ENCODE measurements around the gene S100A6.

S100A6 gene

GRCh38 chr1:153537376-153537730 lies 1.6 kb upstream of the S100A6 start:
- Histone ChIP-seq H3K36me3 (ENCODE audit: control insufficient read depth, insufficient read depth, low read length) (no peaks in the 10 kb centered on the region), H3K9me3 (ENCODE audit: control insufficient read depth, insufficient read depth, low read length) (no peaks in the 10 kb centered on the region), H3K4me3 (ENCODE audit: low read length) (no peak overlapping the region), H3K27ac (ENCODE audit: low read length) (no peak overlapping the region), H3K4me1 (ENCODE audit: control insufficient read depth, insufficient read depth, low read length) (peaks cover 13% of the 10 kb centered on the region; the same call in 1 of the 2 replicates), H3K27me3 (ENCODE audit: control insufficient read depth, insufficient read depth, low read length) (no peaks in the 10 kb centered on the region)
- DNase-seq (ENCODE audit: low read depth, low spot score) = no peak
- WGBS (ENCODE audit: insufficient coverage, insufficient read length) = no CpG with 5 or more reads among the region's 6 CpGs

- Histone ChIP-seq H3K27me3 (ENCODE audit: control insufficient read depth, insufficient read depth, low read length) (no peaks in the 10 kb centered on the region), H3K4me3 (ENCODE audit: low read length) (no peak overlapping the region), H3K36me3 (ENCODE audit: control insufficient read depth, insufficient read depth, low read length) (no peaks in the 10 kb centered on the region), H3K4me1 (ENCODE audit: control insufficient read depth, insufficient read depth, low read length) (peaks cover 13% of the 10 kb centered on the region; the same call in 1 of the 2 replicates), H3K27ac (ENCODE audit: low read length) (no peak overlapping the region), H3K9me3 (ENCODE audit: control insufficient read depth, insufficient read depth, low read length) (no peaks in the 10 kb centered on the region)
- DNase-seq (ENCODE audit: low read depth, low spot score) = no peak
- no CpG with 5 or more reads among the region's 9 CpGs for WGBS (ENCODE audit: insufficient coverage, insufficient read length)
Measured at GRCh38 chr1:153536671-153537375, 1.0 kb upstream of the S100A6 start.

- H3K9me3 ChIP-seq (ENCODE audit: control insufficient read depth, insufficient read depth, low read length) = no peaks in the 10 kb centered on the region
- H3K36me3 ChIP-seq (ENCODE audit: control insufficient read depth, insufficient read depth, low read length) = no peaks in the 10 kb centered on the region
- H3K27me3 ChIP-seq (ENCODE audit: control insufficient read depth, insufficient read depth, low read length) = no peaks in the 10 kb centered on the region
- peaks cover 13% of the 10 kb centered on the region; the same call in 1 of the 2 replicates for H3K4me1 ChIP-seq (ENCODE audit: control insufficient read depth, insufficient read depth, low read length)
- DNase-seq (ENCODE audit: low read depth, low spot score) = no peak
- no peak overlapping the region for H3K27ac ChIP-seq (ENCODE audit: low read length)
- no CpG with 5 or more reads among the region's 38 CpGs for WGBS (ENCODE audit: insufficient coverage, insufficient read length)
- peak overlapping the region; percentile 9; the same call in 1 of the 2 replicates for H3K4me3 ChIP-seq (ENCODE audit: low read length)
Measured at GRCh38 chr1:153536012-153536670, 350 bp upstream of the S100A6 start.

GRCh38 chr1:153534925-153535241 lies 908 bp downstream of the S100A6 start:
- H3K36me3 ChIP-seq (ENCODE audit: control insufficient read depth, insufficient read depth, low read length) = no peaks in the 10 kb centered on the region
- H3K4me3 ChIP-seq (ENCODE audit: low read length) = no peak overlapping the region
- WGBS (ENCODE audit: insufficient coverage, insufficient read length) = no CpG with 5 or more reads among the region's 3 CpGs
- H3K4me1 ChIP-seq (ENCODE audit: control insufficient read depth, insufficient read depth, low read length) = peaks cover 13% of the 10 kb centered on the region; the same call in 1 of the 2 replicates
- no peaks in the 10 kb centered on the region for H3K9me3 ChIP-seq (ENCODE audit: control insufficient read depth, insufficient read depth, low read length)
- DNase-seq (ENCODE audit: low read depth, low spot score) = no peak
- no peak overlapping the region for H3K27ac ChIP-seq (ENCODE audit: low read length)
- H3K27me3 ChIP-seq (ENCODE audit: control insufficient read depth, insufficient read depth, low read length) = no peaks in the 10 kb centered on the region

- Histone ChIP-seq H3K36me3 (ENCODE audit: control insufficient read depth, insufficient read depth, low read length) (no peaks in the 10 kb centered on the region), H3K27ac (ENCODE audit: low read length) (no peak overlapping the region), H3K4me3 (ENCODE audit: low read length) (no peak overlapping the region), H3K4me1 (ENCODE audit: control insufficient read depth, insufficient read depth, low read length) (peaks cover 13% of the 10 kb centered on the region; the same call in 1 of the 2 replicates), H3K9me3 (ENCODE audit: control insufficient read depth, insufficient read depth, low read length) (no peaks in the 10 kb centered on the region), H3K27me3 (ENCODE audit: control insufficient read depth, insufficient read depth, low read length) (no peaks in the 10 kb centered on the region)
- no CpG with 5 or more reads among the region's 7 CpGs for WGBS (ENCODE audit: insufficient coverage, insufficient read length)
- no peak for DNase-seq (ENCODE audit: low read depth, low spot score)
Measured at GRCh38 chr1:153534226-153534924, 1.4 kb downstream of the S100A6 start.

- no peaks in the 10 kb centered on the region for H3K36me3 ChIP-seq (ENCODE audit: control insufficient read depth, insufficient read depth, low read length)
- H3K4me1 ChIP-seq (ENCODE audit: control insufficient read depth, insufficient read depth, low read length) = peaks cover 13% of the 10 kb centered on the region; the same call in 1 of the 2 replicates
- H3K9me3 ChIP-seq (ENCODE audit: control insufficient read depth, insufficient read depth, low read length) = no peaks in the 10 kb centered on the region
- no peaks in the 10 kb centered on the region for H3K27me3 ChIP-seq (ENCODE audit: control insufficient read depth, insufficient read depth, low read length)
- DNase-seq (ENCODE audit: low read depth, low spot score) = no peak
- H3K4me3 ChIP-seq (ENCODE audit: low read length) = no peak overlapping the region
- H3K27ac ChIP-seq (ENCODE audit: low read length) = no peak overlapping the region
- WGBS (ENCODE audit: insufficient coverage, insufficient read length) = no CpG with 5 or more reads among the region's 13 CpGs
Measured at GRCh38 chr1:153533689-153534201, 2.0 kb downstream of the S100A6 start.

- H3K27ac ChIP-seq (ENCODE audit: low read length) = no peak overlapping the region
- no peak overlapping the region; the same call in 1 of the 2 replicates for H3K4me3 ChIP-seq (ENCODE audit: low read length)
- peak; percentile 75 for DNase-seq (ENCODE audit: low read depth, low spot score)
- H3K4me1 ChIP-seq (ENCODE audit: control insufficient read depth, insufficient read depth, low read length) = peaks cover 13% of the 10 kb centered on the region; the same call in 1 of the 2 replicates
- no peaks in the 10 kb centered on the region for H3K27me3 ChIP-seq (ENCODE audit: control insufficient read depth, insufficient read depth, low read length)
- H3K36me3 ChIP-seq (ENCODE audit: control insufficient read depth, insufficient read depth, low read length) = no peaks in the 10 kb centered on the region
- WGBS (ENCODE audit: insufficient coverage, insufficient read length) = no CpG with 5 or more reads among the region's 34 CpGs
- H3K9me3 ChIP-seq (ENCODE audit: control insufficient read depth, insufficient read depth, low read length) = no peaks in the 10 kb centered on the region
Measured at GRCh38 chr1:153532769-153533599, 2.8 kb downstream of the S100A6 start.

GRCh38 chr1:153532181-153532580 lies 3.6 kb downstream of the S100A6 start:
- H3K27ac ChIP-seq (ENCODE audit: low read length) = no peak overlapping the region

GRCh38 chr1:153531638-153532037 lies 4.2 kb downstream of the S100A6 start:
- Histone ChIP-seq H3K9me3 (ENCODE audit: control insufficient read depth, insufficient read depth, low read length) (no peaks in the 10 kb centered on the region), H3K4me3 (ENCODE audit: low read length) (no peak overlapping the region), H3K4me1 (ENCODE audit: control insufficient read depth, insufficient read depth, low read length) (peaks cover 15% of the 10 kb centered on the region; the same call in 1 of the 2 replicates), H3K27me3 (ENCODE audit: control insufficient read depth, insufficient read depth, low read length) (no peaks in the 10 kb centered on the region), H3K36me3 (ENCODE audit: control insufficient read depth, insufficient read depth, low read length) (no peaks in the 10 kb centered on the region), H3K27ac (ENCODE audit: low read length) (no peak overlapping the region)
- DNase-seq (ENCODE audit: low read depth, low spot score) = no peak
- WGBS (ENCODE audit: insufficient coverage, insufficient read length) = no CpG with 5 or more reads among the region's 3 CpGs

More at GRCh38 chr1:153532181-153532580, 3.6 kb downstream of the S100A6 start:
- DNase-seq (ENCODE audit: low read depth, low spot score) = no peak
- H3K4me1 ChIP-seq (ENCODE audit: control insufficient read depth, insufficient read depth, low read length) = peaks cover 14% of the 10 kb centered on the region; the same call in 1 of the 2 replicates
- no CpG with 5 or more reads among the region's 2 CpGs for WGBS (ENCODE audit: insufficient coverage, insufficient read length)
- H3K4me3 ChIP-seq (ENCODE audit: low read length) = no peak overlapping the region
- H3K9me3 ChIP-seq (ENCODE audit: control insufficient read depth, insufficient read depth, low read length) = no peaks in the 10 kb centered on the region
- no peaks in the 10 kb centered on the region for H3K36me3 ChIP-seq (ENCODE audit: control insufficient read depth, insufficient read depth, low read length)
- H3K27me3 ChIP-seq (ENCODE audit: control insufficient read depth, insufficient read depth, low read length) = no peaks in the 10 kb centered on the region

- no CpG with 5 or more reads among the region's 5 CpGs for WGBS (ENCODE audit: insufficient coverage, insufficient read length)
- no peaks in the 10 kb centered on the region for H3K9me3 ChIP-seq (ENCODE audit: control insufficient read depth, insufficient read depth, low read length)
- no peak overlapping the region for H3K27ac ChIP-seq (ENCODE audit: low read length)
- no peak overlapping the region for H3K4me3 ChIP-seq (ENCODE audit: low read length)
- DNase-seq (ENCODE audit: low read depth, low spot score) = no peak
- H3K36me3 ChIP-seq (ENCODE audit: control insufficient read depth, insufficient read depth, low read length) = no peaks in the 10 kb centered on the region
- peaks cover 3% of the 10 kb centered on the region; the same call in 1 of the 2 replicates for H3K4me1 ChIP-seq (ENCODE audit: control insufficient read depth, insufficient read depth, low read length)
- no peaks in the 10 kb centered on the region for H3K27me3 ChIP-seq (ENCODE audit: control insufficient read depth, insufficient read depth, low read length)
Measured at GRCh38 chr1:153527683-153528040, 8.1 kb downstream of the S100A6 start.

Data from iPS DF 6.9 (cell line).